Stromal cell of bone marrow (primary cell): ENCODE measurements around the gene OR1M1.
"Not testable (repeated sequence)": the region's sequence is repeated elsewhere in the genome, so short reads cannot be mapped to it uniquely, and the experiment has no call there.

Source experiments
- DNase-seq: peaks from one replicate; pipeline ENCODE4 v3.0.0-alpha.2; 2012; ENCODE audit warnings: low read depth

OR1M1 gene

GRCh38 chr19:9086761-9087160 lies at the start of gene OR1M1:
TSS of gene OR1M1 (plus strand) at chr19:9087061. CDS start at chr19:9093245, 6,184 bp downstream.
- DNase-seq = no peak

GRCh38 chr19:9037400-9038062 lies 49.3 kb upstream of the OR1M1 start:
- no peak for DNase-seq

- no peak for DNase-seq
Observed at GRCh38 chr19:9039728-9040127, 47.1 kb upstream of the OR1M1 start.

- no peak for DNase-seq
Observed at GRCh38 chr19:9040131-9040530, 46.7 kb upstream of the OR1M1 start.

- DNase-seq = no peak
Observed at GRCh38 chr19:9041023-9041422, 45.8 kb upstream of the OR1M1 start.

GRCh38 chr19:9043524-9043923 lies 43.3 kb upstream of the OR1M1 start:
- no peak for DNase-seq

- DNase-seq = no peak
Observed at GRCh38 chr19:9044449-9044848, 42.4 kb upstream of the OR1M1 start.

GRCh38 chr19:9046694-9047093 lies 40.2 kb upstream of the OR1M1 start:
- DNase-seq = no peak

GRCh38 chr19:9052894-9053293 lies 34.0 kb upstream of the OR1M1 start:
- DNase-seq = no peak

- DNase-seq = not testable (repeated sequence)
Observed at GRCh38 chr19:9053674-9054073, 33.2 kb upstream of the OR1M1 start.

- DNase-seq = no peak
Observed at GRCh38 chr19:9054207-9054606, 32.7 kb upstream of the OR1M1 start.

- DNase-seq = no peak
Observed at GRCh38 chr19:9054765-9055164, 32.1 kb upstream of the OR1M1 start.

- DNase-seq = not testable (repeated sequence)
Observed at GRCh38 chr19:9056131-9056530, 30.7 kb upstream of the OR1M1 start.

GRCh38 chr19:9057505-9058258 lies 29.2 kb upstream of the OR1M1 start:
- DNase-seq = no peak

GRCh38 chr19:9058905-9059667 lies 27.8 kb upstream of the OR1M1 start:
- DNase-seq = no peak

GRCh38 chr19:9060564-9061340 lies 26.1 kb upstream of the OR1M1 start:
- DNase-seq = no peak

GRCh38 chr19:9061879-9062278 lies 25.0 kb upstream of the OR1M1 start:
- no peak for DNase-seq

- no peak for DNase-seq
Observed at GRCh38 chr19:9065457-9066014, 21.3 kb upstream of the OR1M1 start.

GRCh38 chr19:9070066-9070465 lies 16.8 kb upstream of the OR1M1 start:
- DNase-seq = no peak

- DNase-seq = not testable (repeated sequence)
Observed at GRCh38 chr19:9071720-9072119, 15.1 kb upstream of the OR1M1 start.

GRCh38 chr19:9073806-9074205 lies 13.1 kb upstream of the OR1M1 start:
- DNase-seq = no peak
